PFSK-1 (cell line): Measurements from ENCODE around the gene CLIC3.

ENCODE experiments used
- POLR2AphosphoS5 ChIP-seq: IDR thresholded peaks from 2 replicates; pipeline ENCODE4 v1.6.1; 2012; ENCODE audit warnings: low read depth, mild to moderate bottlenecking, control low read depth, low read length, moderate library complexity
- TF ChIP-seq, protein P1 (sequence below), 2 experiments: IDR thresholded peaks; 2 replicates each; pipeline versions ENCODE4 v1.6.1 to v1.8.0; 2011 to 2012; ENCODE audit warnings: low read depth in 2 of 2, low read length in 2 of 2, control low read depth in 1 of 2, inconsistent platforms in 1 of 2, mild to moderate bottlenecking in 1 of 2, moderate library complexity in 1 of 2; ENCODE audit not compliant: insufficient read depth in 1 of 2

DNA sequence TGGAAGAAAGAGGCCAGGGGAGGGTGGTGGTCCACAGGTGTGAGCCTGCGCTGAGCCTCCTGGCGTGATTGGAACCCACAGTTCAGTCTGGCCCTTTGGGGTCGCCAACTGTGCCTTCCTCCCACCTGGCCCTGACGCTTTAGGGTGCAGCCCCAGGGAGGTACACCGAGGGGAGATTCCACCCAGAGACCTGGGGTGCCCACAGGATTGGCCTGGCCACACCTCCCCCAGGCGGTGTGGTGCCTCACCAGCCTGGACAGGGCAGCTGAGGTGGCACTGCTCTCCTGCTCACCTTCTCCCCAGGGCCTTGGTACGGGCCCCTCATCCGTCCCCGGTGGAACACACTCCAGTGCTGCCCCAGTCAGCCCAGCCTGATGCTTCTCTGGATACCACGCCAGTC lies 1.0 kb upstream of the CLIC3 start:
- TF ChIP-seq, protein P1, sequence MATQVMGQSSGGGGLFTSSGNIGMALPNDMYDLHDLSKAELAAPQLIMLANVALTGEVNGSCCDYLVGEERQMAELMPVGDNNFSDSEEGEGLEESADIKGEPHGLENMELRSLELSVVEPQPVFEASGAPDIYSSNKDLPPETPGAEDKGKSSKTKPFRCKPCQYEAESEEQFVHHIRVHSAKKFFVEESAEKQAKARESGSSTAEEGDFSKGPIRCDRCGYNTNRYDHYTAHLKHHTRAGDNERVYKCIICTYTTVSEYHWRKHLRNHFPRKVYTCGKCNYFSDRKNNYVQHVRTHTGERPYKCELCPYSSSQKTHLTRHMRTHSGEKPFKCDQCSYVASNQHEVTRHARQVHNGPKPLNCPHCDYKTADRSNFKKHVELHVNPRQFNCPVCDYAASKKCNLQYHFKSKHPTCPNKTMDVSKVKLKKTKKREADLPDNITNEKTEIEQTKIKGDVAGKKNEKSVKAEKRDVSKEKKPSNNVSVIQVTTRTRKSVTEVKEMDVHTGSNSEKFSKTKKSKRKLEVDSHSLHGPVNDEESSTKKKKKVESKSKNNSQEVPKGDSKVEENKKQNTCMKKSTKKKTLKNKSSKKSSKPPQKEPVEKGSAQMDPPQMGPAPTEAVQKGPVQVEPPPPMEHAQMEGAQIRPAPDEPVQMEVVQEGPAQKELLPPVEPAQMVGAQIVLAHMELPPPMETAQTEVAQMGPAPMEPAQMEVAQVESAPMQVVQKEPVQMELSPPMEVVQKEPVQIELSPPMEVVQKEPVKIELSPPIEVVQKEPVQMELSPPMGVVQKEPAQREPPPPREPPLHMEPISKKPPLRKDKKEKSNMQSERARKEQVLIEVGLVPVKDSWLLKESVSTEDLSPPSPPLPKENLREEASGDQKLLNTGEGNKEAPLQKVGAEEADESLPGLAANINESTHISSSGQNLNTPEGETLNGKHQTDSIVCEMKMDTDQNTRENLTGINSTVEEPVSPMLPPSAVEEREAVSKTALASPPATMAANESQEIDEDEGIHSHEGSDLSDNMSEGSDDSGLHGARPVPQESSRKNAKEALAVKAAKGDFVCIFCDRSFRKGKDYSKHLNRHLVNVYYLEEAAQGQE (IDR thresholded peaks at IDR 0.05; ENCODE audit: insufficient read depth in 1 of 2, low read depth in 2 of 2, low read length in 2 of 2) = no peak
- TF ChIP-seq POLR2AphosphoS5 = no peak
